Adrenal gland (tissue), 12 donors: ENCODE results near the gene ADAM33. TPM values are rescaled to one million over a fixed set of nuclear protein-coding genes. Genes with fewer than 3 reads are reported as not detected.

Experiments
- DNase-seq, 7 donors: peaks; one replicate each; pipeline ENCODE4 v3.0.0-alpha.2; 2019 to 2020
- H3K27ac ChIP-seq, 5 donors: fragments of 200-600 bp; sonication (generic) in 4 of 5; 1 replicate in 3 of 5; 2 replicates in 2 of 5; pipeline versions ENCODE4 v1.5.1 to v1.8.0; 2016 to 2020; ENCODE audit warnings: mild to moderate bottlenecking in 1 of 5
- H3K27me3 ChIP-seq: fragments of 200-600 bp; 2 replicates; pipeline ENCODE4 v1.8.0; 2021
- H3K36me3 ChIP-seq, 2 donors: fragments of 200-600 bp; replicated peaks in 1 of 2; 1 replicate in 1 of 2; 2 replicates in 1 of 2; pipeline versions ENCODE4 v1.5.1 to v1.8.0; 2018 to 2022
- H3K4me1 ChIP-seq, 2 donors: fragments of 200-600 bp; replicated peaks in 1 of 2; 1 replicate in 1 of 2; 2 replicates in 1 of 2; pipeline versions ENCODE4 v1.5.1 to v1.8.0; 2018 to 2021
- H3K4me3 ChIP-seq, 4 donors: fragments of 200-600 bp; sonication (generic) in 3 of 4; one replicate each; pipeline ENCODE4 v1.5.1; 2016 to 2018
- H3K9me3 ChIP-seq, 3 donors: fragments of 200-600 bp; sonication (generic) in 1 of 3; replicated peaks in 1 of 3; 1 replicate in 2 of 3; 2 replicates in 1 of 3; pipeline versions ENCODE4 v1.5.1 to v1.8.0; 2016 to 2021
- CTCF ChIP-seq, 6 experiments: fragments of 450-650 bp in 4 of 6; fragments of 200-600 bp in 2 of 6; sonication (generic) in 1 of 6; IDR thresholded peaks; 1 replicate in 5 of 6; 2 replicates in 1 of 6; pipeline versions ENCODE4 v1.5.1 to v1.8.0; 2016 to 2021; ENCODE audit warnings: antibody characterized with exemption in 6 of 6, mild to moderate bottlenecking in 2 of 6, moderate library complexity in 1 of 6
- POLR2A ChIP-seq, 2 donors: fragments of 450-650 bp; IDR thresholded peaks; one replicate each; pipeline ENCODE4 v1.6.1; 2017; ENCODE audit warnings: antibody characterized with exemption in 2 of 2, mild to moderate bottlenecking in 2 of 2, moderate library complexity in 1 of 2
- WGBS, 4 donors: extraction: QIAGEN DNeasy Blood & Tissue Kit in 2 of 4; methylation state at CpG; one replicate each; pipeline versions ENCODE4 v1.1.5 to v1.1.7; 2013 to 2017; 5-methylcytosine and 5-hydroxymethylcytosine counted together
- intact Hi-C, 2 donors: fragments of 100-400 bp; cut with DNase I; formaldehyde crosslinking; loops; one replicate each; pipeline versions ENCODE4 v1.14.1 to v1.15.0; 2022 to 2023
- polyA plus RNA-seq, 3 donors: library from polyadenylated mRNA; stranded (reverse); fragments of 200-250 nt in 2 of 3; fragments of 350-450 nt in 1 of 3; fragmentation: Illumina TruSeq in 1 of 3; extraction: RNeasy Lipid Tissue Mini Kit (QIAGEN cat#74804) in 1 of 3; gene quantifications; one replicate each; pipeline ENCODE4 v1.2.3, GENCODE V29; 2013 to 2014
- total RNA-seq, 9 donors: library from RNA; depleted of rRNA in 4 of 9; stranded (reverse); fragments of >200 nt in 4 of 9; fragments of 120-200 nt in 1 of 9; fragmentation: NEBNext Ultra II Directional in 1 of 9; extraction: Animal tissue kit (Norgen Biotek cat#: 25700) in 1 of 9; gene quantifications; one replicate each; pipeline versions ENCODE4 v1.1.0 to v1.2.4, GENCODE V29; 2013 to 2023
- donor health status: healthy with polysubstance abuse.
- donor health status: Bipolar disorder and iron deficiency.
- donor health status: DM: yes; HTN: yes; CAD: no.
- donor health status: DM: no; HTN: no; CAD: no.
- donor health status: DM: no; HTN: no; CAD: no.
- donor health status: DM: yes; HTN: yes; CAD: no.

ADAM33 gene
- total and polyA plus RNA-seq, 12 donors: 0.42 to 65.0 (median 2.0) TPM

- Histone ChIP-seq H3K9me3 (no peaks in the 10 kb centered on the region), H3K27ac (no peak overlapping the region), H3K36me3 (peaks cover 0 to 22% of the 10 kb centered on the region in 2 donors), H3K4me3 (no peak overlapping the region), H3K27me3 (no peaks in the 10 kb centered on the region), H3K4me1 (no peaks in the 10 kb centered on the region)
- DNase-seq: no peak
- 81 to 99% (median 97%) methylated on average over 3 of the region's 3 CpGs for WGBS, 4 donors
- TF ChIP-seq POLR2A (IDR thresholded peaks at IDR 0.05): no peak
- no peak for TF ChIP-seq CTCF (IDR thresholded peaks at IDR 0.05)
- intact Hi-C loops: no loop called here
These were observed 41.6 kb downstream of the ADAM33 start for GRCh38 chr20:3640259-3640658.

- Histone ChIP-seq H3K27me3 (no peaks in the 10 kb centered on the region), H3K9me3 (no peaks in the 10 kb centered on the region), H3K36me3 (peaks cover 0 to 12% of the 10 kb centered on the region in 2 donors), H3K27ac (no peak overlapping the region), H3K4me3 (no peak overlapping the region), H3K4me1 (no peaks in the 10 kb centered on the region)
- intact Hi-C loops: no loop called here
- TF ChIP-seq CTCF (IDR thresholded peaks at IDR 0.05) (no peak), POLR2A (IDR thresholded peaks at IDR 0.05) (no peak)
- no peak for DNase-seq
- 92 to 100% (median 94%) methylated on average over 1 of the region's 1 CpG for WGBS, 4 donors
These were observed 46.5 kb downstream of the ADAM33 start for GRCh38 chr20:3635346-3635745.

GRCh38 chr20:3633913-3634478, 47.8 kb downstream of the ADAM33 start:
- H3K27me3 ChIP-seq: no peaks in the 10 kb centered on the region
- no peaks in the 10 kb centered on the region for H3K9me3 ChIP-seq
- H3K27ac ChIP-seq: peak overlapping the region in 1 of 5 donors; percentile 28
- no peaks in the 10 kb centered on the region for H3K4me1 ChIP-seq
- 36 to 54% (median 42%) methylated on average over 5 to 6 of the region's 6 CpGs for WGBS, 4 donors
- no peak overlapping the region for H3K4me3 ChIP-seq
- intact Hi-C loops: no loop called here
- TF ChIP-seq CTCF (IDR thresholded peaks at IDR 0.05): no peak
- TF ChIP-seq POLR2A (IDR thresholded peaks at IDR 0.05): no peak
- peaks cover 0 to 4% of the 10 kb centered on the region in 2 donors for H3K36me3 ChIP-seq
- DNase-seq: peak in 1 of 7 donors; percentile 28

- TF ChIP-seq POLR2A (IDR thresholded peaks at IDR 0.05) (no peak), CTCF (IDR thresholded peaks at IDR 0.05) (peak in 2 of 6 experiments; percentile 9 to 17)
- no peaks in the 10 kb centered on the region for H3K36me3 ChIP-seq
These were observed 49.4 kb downstream of the ADAM33 start for GRCh38 chr20:3632311-3633004.

More at GRCh38 chr20:3632311-3633004, 49.4 kb downstream of the ADAM33 start:
- no peaks in the 10 kb centered on the region for H3K27me3 ChIP-seq
- no peaks in the 10 kb centered on the region for H3K4me1 ChIP-seq
- no peak overlapping the region for H3K27ac ChIP-seq
- no peak for DNase-seq
- H3K4me3 ChIP-seq: no peak overlapping the region
- WGBS, 4 donors: 72 to 88% (median 83%) methylated on average over 7 of the region's 7 CpGs
- intact Hi-C loops: no loop called here
- H3K9me3 ChIP-seq: no peaks in the 10 kb centered on the region
